CD8-positive, alpha-beta memory T cell (primary cell): ENCODE measurements around the gene SLCO1B1. TPM values are rescaled to one million over a fixed set of nuclear protein-coding genes. Genes with fewer than 3 reads are reported as not detected.
"Not testable (repeated sequence)": the region's sequence is repeated elsewhere in the genome, so short reads cannot be mapped to it uniquely, and the experiment has no call there.

Experiments
- CTCF ChIA-PET: fragments of 350-600 bp; sonication (Branson Sonifier 250); formaldehyde crosslinking; loops from one replicate; lab custom pipeline; 2021; ENCODE audit warnings: antibody characterized with exemption; lab: Charles Lee
- POLR2A ChIA-PET: fragments of 350-600 bp; sonication (Branson Sonifier 250); formaldehyde crosslinking; loops from one replicate; lab custom pipeline; 2021; ENCODE audit warnings: antibody characterized with exemption; lab: Charles Lee
- DNase-seq, 5 donors: peaks; one replicate each; pipeline versions ENCODE4 v3.0.0 to v3.0.0-alpha.2; 2020 to 2022; ENCODE audit warnings: mixed read lengths in 1 of 5
- H3K27ac ChIP-seq: one replicate; pipeline ENCODE4 v1.7.0; 2013; ENCODE audit warnings: low read depth, mild to moderate bottlenecking, low read length, moderate library complexity
- H3K27me3 ChIP-seq: 2 replicates; pipeline ENCODE4 v1.7.0; 2013; ENCODE audit warnings: low read length, mild to moderate bottlenecking; ENCODE audit not compliant: insufficient read depth, poor library complexity, severe bottlenecking
- H3K36me3 ChIP-seq: 2 replicates; pipeline ENCODE4 v1.7.0; 2013; ENCODE audit warnings: mild to moderate bottlenecking, low read length, moderate library complexity; ENCODE audit not compliant: insufficient read depth
- H3K4me1 ChIP-seq: 2 replicates; pipeline ENCODE4 v1.7.0; 2013; ENCODE audit warnings: mild to moderate bottlenecking, low read length, moderate library complexity; ENCODE audit not compliant: insufficient read depth
- H3K4me3 ChIP-seq: 2 replicates; pipeline ENCODE4 v1.7.0; 2013; ENCODE audit warnings: mild to moderate bottlenecking, low read length
- H3K9me3 ChIP-seq: 2 replicates; pipeline ENCODE4 v1.7.0; 2013; ENCODE audit warnings: mild to moderate bottlenecking, low read length
- H3K27ac Mint-ChIP-seq, 8 donors: one replicate each; pipeline ENCODE4 v1.8.0; 2020 to 2021; ENCODE audit warnings: mixed read lengths in 8 of 8, mild to moderate bottlenecking in 6 of 8, inconsistent platforms in 3 of 8, moderate library complexity in 3 of 8
- H3K27me3 Mint-ChIP-seq, 2 donors: one replicate each; pipeline ENCODE4 v1.8.0; 2020 to 2021; ENCODE audit warnings: mixed read lengths in 2 of 2, mild to moderate bottlenecking in 1 of 2, moderate library complexity in 1 of 2
- H3K36me3 Mint-ChIP-seq, 3 donors: one replicate each; pipeline ENCODE4 v1.8.0; 2020 to 2021; ENCODE audit warnings: mixed read lengths in 3 of 3, inconsistent platforms in 1 of 3, mild to moderate bottlenecking in 1 of 3
- H3K4me1 Mint-ChIP-seq, 3 donors: one replicate each; pipeline ENCODE4 v1.8.0; 2020 to 2021; ENCODE audit warnings: mixed read lengths in 3 of 3, inconsistent platforms in 1 of 3, mild to moderate bottlenecking in 1 of 3
- H3K4me3 Mint-ChIP-seq, 7 donors: one replicate each; pipeline ENCODE4 v1.8.0; 2020 to 2021; ENCODE audit warnings: mixed read lengths in 7 of 7, mild to moderate bottlenecking in 6 of 7, moderate library complexity in 4 of 7, inconsistent platforms in 2 of 7
- H3K9me3 Mint-ChIP-seq, 5 donors: one replicate each; pipeline ENCODE4 v1.8.0; 2020 to 2022; ENCODE audit warnings: mixed read lengths in 5 of 5, mild to moderate bottlenecking in 3 of 5, moderate library complexity in 2 of 5, inconsistent platforms in 1 of 5
- polyA plus RNA-seq: library from polyadenylated mRNA; unstranded; fragments of 300-500 nt; fragmentation: Illumina TruSeq; gene quantifications from one replicate; pipeline ENCODE4 v1.2.3, GENCODE V29; 2021
- total RNA-seq, 2 experiments: library from RNA; stranded (reverse); gene quantifications; one replicate each; pipeline ENCODE4 v1.2.3, GENCODE V29; 2021

Gene SLCO1B1
- total RNA-seq (not detected), polyA plus RNA-seq (not detected)

GRCh38 chr12:21130998-21131397, at the start of gene SLCO1B1:
Gene SLCO1B1 (plus strand): TSS chr12:21131194. CDS start chr12:21141575, 10,381 bp downstream.
- no peak within 1 kb of the TSS for H3K4me3 Mint-ChIP-seq
- no peaks in the 10 kb centered on the region for H3K9me3 ChIP-seq
- peaks cover 0 to 4% (median 0%) of the 10 kb centered on the region in 5 donors for H3K9me3 Mint-ChIP-seq
- no peaks in the 10 kb centered on the region for H3K36me3 Mint-ChIP-seq
- H3K4me3 ChIP-seq: no peak within 1 kb of the TSS
- no peak within 1 kb of the TSS for H3K27ac Mint-ChIP-seq
- no peak for DNase-seq
- H3K4me1 ChIP-seq: no peaks in the 10 kb centered on the region
- H3K36me3 ChIP-seq: no peaks in the 10 kb centered on the region
- CTCF ChIA-PET: no interaction called here
- no peaks in the 10 kb centered on the region for H3K27me3 ChIP-seq
- H3K27ac ChIP-seq: no peak within 1 kb of the TSS
- no peaks in the 10 kb centered on the region for H3K4me1 Mint-ChIP-seq
- POLR2A ChIA-PET: no interaction called here
- no peaks in the 10 kb centered on the region for H3K27me3 Mint-ChIP-seq

- POLR2A ChIA-PET, H3K27ac Mint-ChIP-seq, H3K4me3 Mint-ChIP-seq, H3K4me1 ChIP-seq, DNase-seq, H3K4me3 ChIP-seq, H3K27me3 Mint-ChIP-seq, H3K4me1 Mint-ChIP-seq, CTCF ChIA-PET, H3K9me3 Mint-ChIP-seq, H3K9me3 ChIP-seq, H3K27me3 ChIP-seq, H3K27ac ChIP-seq, H3K36me3 Mint-ChIP-seq, H3K36me3 ChIP-seq: not testable (repeated sequence)
Observed at GRCh38 chr12:21084753-21085152, 46.2 kb upstream of the SLCO1B1 start.

GRCh38 chr12:21111732-21112131, 19.3 kb upstream of the SLCO1B1 start:
- Histone ChIP-seq H3K27ac (no peak overlapping the region), H3K4me3 (no peak overlapping the region), H3K36me3 (no peaks in the 10 kb centered on the region), H3K9me3 (no peaks in the 10 kb centered on the region), H3K27me3 (no peaks in the 10 kb centered on the region), H3K4me1 (no peaks in the 10 kb centered on the region)
- H3K36me3 Mint-ChIP-seq: no peaks in the 10 kb centered on the region
- no peak overlapping the region for H3K27ac Mint-ChIP-seq
- H3K27me3 Mint-ChIP-seq: no peaks in the 10 kb centered on the region
- DNase-seq: no peak
- no peaks in the 10 kb centered on the region for H3K4me1 Mint-ChIP-seq
- peaks cover 0 to 16% (median 0%) of the 10 kb centered on the region in 5 donors for H3K9me3 Mint-ChIP-seq
- ChIA-PET POLR2A (no interaction called here), CTCF (no interaction called here)
- no peak overlapping the region for H3K4me3 Mint-ChIP-seq

- H3K9me3 ChIP-seq: no peaks in the 10 kb centered on the region
- H3K4me1 ChIP-seq: no peaks in the 10 kb centered on the region
- CTCF ChIA-PET: no interaction called here
- no peak overlapping the region for H3K4me3 Mint-ChIP-seq
- no peaks in the 10 kb centered on the region for H3K36me3 ChIP-seq
- no peak overlapping the region for H3K27ac Mint-ChIP-seq
- POLR2A ChIA-PET: no interaction called here
- no peak overlapping the region for H3K27ac ChIP-seq
- no peak overlapping the region for H3K4me3 ChIP-seq
- H3K27me3 Mint-ChIP-seq: no peaks in the 10 kb centered on the region
- no peaks in the 10 kb centered on the region for H3K27me3 ChIP-seq
- peaks cover 0 to 20% (median 0%) of the 10 kb centered on the region in 5 donors for H3K9me3 Mint-ChIP-seq
- H3K36me3 Mint-ChIP-seq: no peaks in the 10 kb centered on the region
- no peaks in the 10 kb centered on the region for H3K4me1 Mint-ChIP-seq
- DNase-seq: no peak
Observed at GRCh38 chr12:21113266-21113665, 17.7 kb upstream of the SLCO1B1 start.

- Histone ChIP-seq H3K4me1 (no peaks in the 10 kb centered on the region), H3K9me3 (no peaks in the 10 kb centered on the region), H3K4me3 (no peak overlapping the region), H3K36me3 (no peaks in the 10 kb centered on the region), H3K27ac (no peak overlapping the region), H3K27me3 (no peaks in the 10 kb centered on the region)
- Mint-ChIP-seq H3K4me3 (no peak overlapping the region), H3K4me1 (no peaks in the 10 kb centered on the region), H3K27me3 (no peaks in the 10 kb centered on the region), H3K36me3 (no peaks in the 10 kb centered on the region), H3K27ac (no peak overlapping the region), H3K9me3 (peaks cover 0 to 23% (median 2%) of the 10 kb centered on the region in 5 donors)
- no peak for DNase-seq
- POLR2A ChIA-PET: no interaction called here
- CTCF ChIA-PET: no interaction called here
Observed at GRCh38 chr12:21117995-21118394, 13.0 kb upstream of the SLCO1B1 start.

- no peaks in the 10 kb centered on the region for H3K4me1 ChIP-seq
- ChIA-PET CTCF (no interaction called here), POLR2A (no interaction called here)
- H3K36me3 ChIP-seq: no peaks in the 10 kb centered on the region
- H3K9me3 ChIP-seq: no peaks in the 10 kb centered on the region
- no peaks in the 10 kb centered on the region for H3K36me3 Mint-ChIP-seq
- no peaks in the 10 kb centered on the region for H3K4me1 Mint-ChIP-seq
- H3K9me3 Mint-ChIP-seq: peaks cover 0 to 25% (median 2%) of the 10 kb centered on the region in 5 donors
- H3K4me3 Mint-ChIP-seq: no peak overlapping the region
- H3K27me3 Mint-ChIP-seq: no peaks in the 10 kb centered on the region
- H3K27ac ChIP-seq: no peak overlapping the region
- DNase-seq: no peak
- H3K27me3 ChIP-seq: no peaks in the 10 kb centered on the region
- H3K4me3 ChIP-seq: no peak overlapping the region
- no peak overlapping the region for H3K27ac Mint-ChIP-seq
Observed at GRCh38 chr12:21118760-21119159, 12.2 kb upstream of the SLCO1B1 start.

- Mint-ChIP-seq H3K27me3 (no peaks in the 10 kb centered on the region), H3K9me3 (peaks cover 0 to 3% (median 0%) of the 10 kb centered on the region in 5 donors), H3K4me3 (no peak overlapping the region), H3K27ac (no peak overlapping the region), H3K4me1 (no peaks in the 10 kb centered on the region), H3K36me3 (no peaks in the 10 kb centered on the region)
- Histone ChIP-seq H3K36me3 (no peaks in the 10 kb centered on the region), H3K9me3 (no peaks in the 10 kb centered on the region), H3K4me1 (no peaks in the 10 kb centered on the region), H3K4me3 (no peak overlapping the region), H3K27me3 (no peaks in the 10 kb centered on the region), H3K27ac (no peak overlapping the region)
- ChIA-PET CTCF (no interaction called here), POLR2A (no interaction called here)
- no peak for DNase-seq
Observed at GRCh38 chr12:21129351-21129750, 1.6 kb upstream of the SLCO1B1 start.

- H3K9me3 Mint-ChIP-seq: peaks cover 0 to 3% (median 0%) of the 10 kb centered on the region in 5 donors
- Histone ChIP-seq H3K36me3 (no peaks in the 10 kb centered on the region), H3K27me3 (no peaks in the 10 kb centered on the region), H3K27ac (no peak overlapping the region), H3K9me3 (no peaks in the 10 kb centered on the region), H3K4me3 (no peak overlapping the region), H3K4me1 (no peaks in the 10 kb centered on the region)
- H3K27ac Mint-ChIP-seq: no peak overlapping the region
- H3K4me3 Mint-ChIP-seq: no peak overlapping the region
- DNase-seq: no peak
- H3K4me1 Mint-ChIP-seq: no peaks in the 10 kb centered on the region
- ChIA-PET POLR2A (no interaction called here), CTCF (no interaction called here)
- no peaks in the 10 kb centered on the region for H3K36me3 Mint-ChIP-seq
- H3K27me3 Mint-ChIP-seq: no peaks in the 10 kb centered on the region
Observed at GRCh38 chr12:21129906-21130305, 1.1 kb upstream of the SLCO1B1 start.
